22Rv1 (cell line): ENCODE results near the gene FNTB.

Source experiments
- CTCF ChIP-seq: fragments of 450-650 bp; IDR thresholded peaks from 2 replicates; pipeline ENCODE4 v1.5.1; 2017; ENCODE audit warnings: mild to moderate bottlenecking
- ZFX ChIP-seq: fragments of 450-650 bp; IDR thresholded peaks from 2 replicates; pipeline ENCODE4 v1.6.1; 2017; ENCODE audit warnings: antibody characterized with exemption, borderline replicate concordance

DNA sequence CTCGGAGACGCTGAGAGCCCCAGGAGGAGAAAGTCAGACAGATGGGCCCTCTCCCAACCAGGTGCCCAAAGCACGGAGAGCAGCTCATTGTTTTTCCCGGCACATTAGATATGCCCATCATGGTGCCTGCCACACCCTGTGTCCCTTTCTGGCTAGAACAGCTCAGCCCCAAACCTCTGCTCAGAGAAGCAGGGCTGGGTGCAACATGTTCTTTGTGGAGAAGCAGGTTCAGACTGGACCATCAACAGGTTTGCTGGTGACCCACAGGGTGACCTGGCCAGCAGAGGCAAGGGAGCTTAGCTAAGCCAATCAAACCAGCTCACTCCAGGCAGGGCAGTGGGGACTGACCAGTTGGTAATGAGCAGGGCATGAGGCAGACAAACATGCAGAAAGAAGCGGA lies 28.0 kb upstream of the FNTB start:
- TF ChIP-seq CTCF (no peak), ZFX (no peak)
